Hepatocyte (in vitro differentiated cells): ENCODE measurements around the gene TRNP1.

Experiments
- CTCF ChIP-seq: fragments of 200-600 bp; sonication (generic); IDR thresholded peaks from 2 replicates; pipeline ENCODE4 v1.5.1; 2016; ENCODE audit warnings: antibody characterized with exemption, mild to moderate bottlenecking; ENCODE audit not compliant: poor library complexity
- EZH2 ChIP-seq: fragments of 200-600 bp; sonication (generic); IDR thresholded peaks from 2 replicates; pipeline ENCODE4 v1.6.1; 2016; ENCODE audit warnings: antibody characterized with exemption, mild to moderate bottlenecking, borderline replicate concordance

- TF ChIP-seq CTCF = no peak
- no peak for TF ChIP-seq EZH2
Measured at GRCh38 chr1:27042670-27043069, 49.2 kb downstream of the TRNP1 start.
